Hepatocyte (in vitro differentiated cells): ENCODE data around the gene MPC1.

Experiments used
- CTCF ChIP-seq: fragments of 200-600 bp; sonication (generic); IDR thresholded peaks from 2 replicates; pipeline ENCODE4 v1.5.1; 2016; ENCODE audit warnings: antibody characterized with exemption, mild to moderate bottlenecking; ENCODE audit not compliant: poor library complexity
- EZH2phosphoT487 ChIP-seq: fragments of 200-600 bp; sonication (generic); IDR thresholded peaks from one replicate; pipeline ENCODE4 v1.6.1; 2018; ENCODE audit warnings: antibody characterized with exemption, mild to moderate bottlenecking, low read depth, moderate library complexity; ENCODE audit not compliant: unreplicated experiment, severe bottlenecking

DNA sequence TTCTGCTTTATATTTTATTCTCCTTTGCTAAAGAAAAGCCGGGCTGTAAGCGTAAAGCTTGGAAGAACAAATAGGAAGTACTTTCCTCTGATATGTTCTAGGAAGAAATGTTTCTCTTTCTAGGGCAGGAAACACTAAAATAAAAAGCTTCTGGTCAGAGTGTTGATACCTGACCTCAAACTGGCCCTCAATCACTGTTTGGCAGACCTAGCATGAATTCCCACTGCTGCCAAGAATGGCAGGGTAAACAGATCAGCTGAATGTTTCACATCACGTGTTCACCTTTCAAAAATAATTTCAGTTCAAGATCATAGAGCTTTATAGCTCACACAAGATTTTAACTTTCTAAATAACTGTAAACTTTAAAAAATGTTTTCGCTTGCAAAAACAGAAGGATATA is 2.9 kb downstream of the MPC1 start:
- TF ChIP-seq CTCF (no peak), EZH2phosphoT487 (no peak)
